Thyroid gland (tissue), 4 donors: Measurements from ENCODE around the gene OTUD7B.

ENCODE experiments used
- POLR2A ChIP-seq, 2 donors: fragments of 450-650 bp; IDR thresholded peaks; one replicate each; pipeline ENCODE4 v1.6.1; 2017; ENCODE audit warnings: antibody characterized with exemption in 2 of 2, mild to moderate bottlenecking in 2 of 2, moderate library complexity in 1 of 2
- TF ChIP-seq, protein P1 (sequence below), 6 experiments: fragments of 200-600 bp in 3 of 6; fragments of 450-650 bp in 3 of 6; sonication (generic) in 3 of 6; IDR thresholded peaks; one replicate each; pipeline ENCODE4 v1.5.1; 2016 to 2019; ENCODE audit warnings: antibody characterized with exemption in 6 of 6, mild to moderate bottlenecking in 2 of 6, inconsistent platforms in 1 of 6, moderate library complexity in 1 of 6

GRCh38 chr1:149933208-149933607, 77.3 kb downstream of the OTUD7B start:
- TF ChIP-seq, protein P1, sequence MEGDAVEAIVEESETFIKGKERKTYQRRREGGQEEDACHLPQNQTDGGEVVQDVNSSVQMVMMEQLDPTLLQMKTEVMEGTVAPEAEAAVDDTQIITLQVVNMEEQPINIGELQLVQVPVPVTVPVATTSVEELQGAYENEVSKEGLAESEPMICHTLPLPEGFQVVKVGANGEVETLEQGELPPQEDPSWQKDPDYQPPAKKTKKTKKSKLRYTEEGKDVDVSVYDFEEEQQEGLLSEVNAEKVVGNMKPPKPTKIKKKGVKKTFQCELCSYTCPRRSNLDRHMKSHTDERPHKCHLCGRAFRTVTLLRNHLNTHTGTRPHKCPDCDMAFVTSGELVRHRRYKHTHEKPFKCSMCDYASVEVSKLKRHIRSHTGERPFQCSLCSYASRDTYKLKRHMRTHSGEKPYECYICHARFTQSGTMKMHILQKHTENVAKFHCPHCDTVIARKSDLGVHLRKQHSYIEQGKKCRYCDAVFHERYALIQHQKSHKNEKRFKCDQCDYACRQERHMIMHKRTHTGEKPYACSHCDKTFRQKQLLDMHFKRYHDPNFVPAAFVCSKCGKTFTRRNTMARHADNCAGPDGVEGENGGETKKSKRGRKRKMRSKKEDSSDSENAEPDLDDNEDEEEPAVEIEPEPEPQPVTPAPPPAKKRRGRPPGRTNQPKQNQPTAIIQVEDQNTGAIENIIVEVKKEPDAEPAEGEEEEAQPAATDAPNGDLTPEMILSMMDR (IDR thresholded peaks at IDR 0.05): no peak
- TF ChIP-seq POLR2A (IDR thresholded peaks at IDR 0.05): no peak
